Transverse colon (tissue), 4 donors: ENCODE measurements around the gene PDE8A. TPM values are rescaled to one million over a fixed set of nuclear protein-coding genes. Genes with fewer than 3 reads are reported as not detected.

ENCODE experiments used
- DNase-seq: peaks from one replicate; pipeline ENCODE4 v3.0.0-alpha.2; 2019
- H3K27ac ChIP-seq, 4 donors: fragments of 200-600 bp; sonication (generic); 2 replicates each; pipeline ENCODE4 v1.5.1; 2016 to 2018; ENCODE audit warnings: inconsistent platforms in 4 of 4
- H3K27me3 ChIP-seq: fragments of 200-600 bp; sonication (generic); 2 replicates; pipeline ENCODE4 v1.5.1; 2017; ENCODE audit warnings: inconsistent platforms
- H3K36me3 ChIP-seq, 4 donors: fragments of 200-600 bp; sonication (generic); 2 replicates each; pipeline ENCODE4 v1.5.1; 2017 to 2019; ENCODE audit warnings: inconsistent platforms in 4 of 4
- H3K4me1 ChIP-seq, 4 donors: fragments of 200-600 bp; sonication (generic); 2 replicates each; pipeline ENCODE4 v1.5.1; 2017 to 2020; ENCODE audit warnings: inconsistent platforms in 4 of 4
- H3K4me3 ChIP-seq, 4 donors: fragments of 200-600 bp; sonication (generic); 1 replicate in 1 of 4; 2 replicates in 3 of 4; pipeline versions ENCODE4 v1.5.1 to v1.6.1; 2017 to 2019; ENCODE audit warnings: inconsistent platforms in 4 of 4
- H3K9me3 ChIP-seq, 2 donors: fragments of 200-600 bp; sonication (generic); 2 replicates each; pipeline ENCODE4 v1.5.1; 2017 to 2019; ENCODE audit warnings: inconsistent platforms in 2 of 2
- EP300 ChIP-seq: sonication (generic); formaldehyde crosslinking; IDR thresholded peaks from one replicate; pipeline ENCODE4 v1.6.1; 2017; ENCODE audit warnings: antibody characterized with exemption, low read depth
- POLR2A ChIP-seq: fragments of 450-650 bp; IDR thresholded peaks from one replicate; pipeline ENCODE4 v1.6.1; 2016; ENCODE audit warnings: antibody characterized with exemption, mild to moderate bottlenecking, moderate library complexity
- POLR2AphosphoS5 ChIP-seq, 3 donors: sonication (generic); formaldehyde crosslinking; IDR thresholded peaks; one replicate each; pipeline ENCODE4 v1.6.1; 2016; ENCODE audit warnings: antibody characterized with exemption in 3 of 3
- WGBS, 2 donors: methylation state at CpG; one replicate each; pipeline ENCODE4 v1.1.5; 2018; ENCODE audit warnings: low coverage in 1 of 2; 5-methylcytosine and 5-hydroxymethylcytosine counted together
- in situ Hi-C, 4 donors: fragments of 200-750 bp; cut with MboI; loops; one replicate each; pipeline versions ENCODE4 v1.15.0 to v1.15.1; 2017; ENCODE audit warnings: low sequenced_read_pairs in 3 of 4, low pct_ligation_motif_present in 1 of 4, low pct_unique_long_range_greater_than_20kb in 1 of 4
- intact Hi-C: fragments of 100-400 bp; cut with DNase I; formaldehyde crosslinking; loops from one replicate; pipeline ENCODE4 v1.15.1; 2023; ENCODE audit warnings: low total_unique reads
- total RNA-seq, 4 donors: library from RNA; depleted of rRNA; stranded (reverse); fragments of >200 nt; gene quantifications; one replicate each; pipeline ENCODE4 v1.1.0, GENCODE V29; 2016
- TF ChIP-seq, protein P1 (sequence below), 5 experiments: fragments of 200-600 bp in 3 of 5; fragments of 450-650 bp in 2 of 5; sonication (generic) in 3 of 5; IDR thresholded peaks; 1 replicate in 2 of 5; 2 replicates in 3 of 5; pipeline ENCODE4 v1.5.1; 2016 to 2017; ENCODE audit warnings: antibody characterized with exemption in 5 of 5, inconsistent platforms in 3 of 5, mild to moderate bottlenecking in 2 of 5, moderate library complexity in 1 of 5

PDE8A gene
- total RNA-seq, 4 donors from 2014 or later = 115 to 188 (median 165) TPM

DNA sequence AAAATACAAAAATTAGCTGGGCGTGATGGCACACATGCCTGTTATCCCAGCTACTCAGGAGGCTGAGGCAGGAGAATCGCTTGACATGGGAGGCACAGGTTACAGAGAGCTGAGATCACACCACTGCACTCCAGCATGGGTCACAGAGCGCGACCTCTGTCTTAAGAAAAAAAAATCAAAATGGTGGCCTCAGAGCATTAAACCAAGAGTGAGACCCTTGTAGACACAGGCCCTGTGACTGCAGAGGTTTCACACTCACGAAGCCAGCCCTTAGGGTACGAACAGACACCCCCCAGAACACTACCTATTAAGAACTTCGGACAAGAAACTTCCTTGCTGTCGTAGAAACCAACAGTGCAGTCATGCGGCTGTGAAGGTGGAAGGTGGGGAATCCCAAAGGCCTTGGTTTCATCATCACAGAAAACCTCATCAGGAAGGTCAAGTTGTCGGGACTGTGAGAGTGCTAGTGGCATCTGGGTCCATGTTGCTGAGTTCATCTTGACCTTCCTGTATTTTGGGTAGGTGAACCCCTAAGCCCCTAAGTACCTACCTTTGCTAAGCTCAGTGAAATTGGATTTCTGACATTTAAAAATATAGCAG lies 4.8 kb upstream of the PDE8A start:
- peaks cover 3 to 9% (median 8%) of the 10 kb centered on the region in 4 donors for H3K4me1 ChIP-seq
- H3K27ac ChIP-seq = no peak overlapping the region
- H3K9me3 ChIP-seq = no peaks in the 10 kb centered on the region
- DNase-seq = no peak
- H3K27me3 ChIP-seq = no peaks in the 10 kb centered on the region
- intact Hi-C loops = no loop called here
- in situ Hi-C loops = loop anchor here in 1 of 4 donors (10.0 kb wide), 1 partner anchor 58 kb away; no protein-coding TSS in a partner anchor
- WGBS, 2 donors = 82% methylated on average over 10 of the region's 10 CpGs; no CpG with 5 or more reads in 1 of the 2 donors
- H3K36me3 ChIP-seq = no peaks in the 10 kb centered on the region
- H3K4me3 ChIP-seq = no peak overlapping the region
- TF ChIP-seq POLR2AphosphoS5 (IDR thresholded peaks at IDR 0.05) (no peak), POLR2A (no peak), EP300 (no peak)
- TF ChIP-seq, protein P1, sequence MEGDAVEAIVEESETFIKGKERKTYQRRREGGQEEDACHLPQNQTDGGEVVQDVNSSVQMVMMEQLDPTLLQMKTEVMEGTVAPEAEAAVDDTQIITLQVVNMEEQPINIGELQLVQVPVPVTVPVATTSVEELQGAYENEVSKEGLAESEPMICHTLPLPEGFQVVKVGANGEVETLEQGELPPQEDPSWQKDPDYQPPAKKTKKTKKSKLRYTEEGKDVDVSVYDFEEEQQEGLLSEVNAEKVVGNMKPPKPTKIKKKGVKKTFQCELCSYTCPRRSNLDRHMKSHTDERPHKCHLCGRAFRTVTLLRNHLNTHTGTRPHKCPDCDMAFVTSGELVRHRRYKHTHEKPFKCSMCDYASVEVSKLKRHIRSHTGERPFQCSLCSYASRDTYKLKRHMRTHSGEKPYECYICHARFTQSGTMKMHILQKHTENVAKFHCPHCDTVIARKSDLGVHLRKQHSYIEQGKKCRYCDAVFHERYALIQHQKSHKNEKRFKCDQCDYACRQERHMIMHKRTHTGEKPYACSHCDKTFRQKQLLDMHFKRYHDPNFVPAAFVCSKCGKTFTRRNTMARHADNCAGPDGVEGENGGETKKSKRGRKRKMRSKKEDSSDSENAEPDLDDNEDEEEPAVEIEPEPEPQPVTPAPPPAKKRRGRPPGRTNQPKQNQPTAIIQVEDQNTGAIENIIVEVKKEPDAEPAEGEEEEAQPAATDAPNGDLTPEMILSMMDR (IDR thresholded peaks at IDR 0.05) = no peak

DNA sequence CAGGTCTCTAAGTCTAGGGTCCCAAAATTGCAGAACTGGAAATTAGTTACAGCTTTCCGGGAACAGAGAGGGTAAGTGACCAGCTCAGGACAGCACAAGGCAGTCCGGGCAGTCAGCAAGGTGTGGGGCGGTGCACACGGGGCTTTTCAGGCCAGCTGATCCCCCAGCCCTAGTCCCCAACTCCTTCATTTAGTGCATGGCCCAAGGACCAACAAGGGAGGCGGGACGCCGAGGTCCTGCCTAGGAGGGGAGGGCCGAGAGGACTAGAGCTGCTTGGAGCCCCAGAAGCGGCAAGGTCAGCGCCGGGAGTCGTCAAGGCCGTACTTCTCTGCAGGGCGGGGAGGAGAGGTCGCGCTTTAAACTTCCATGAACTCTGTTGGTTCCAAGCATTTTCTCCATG lies 2.0 kb upstream of the PDE8A start:
- Histone ChIP-seq H3K4me3 (peak overlapping the region in 3 of 4 donors; percentile 91 to 96 (median 95)), H3K36me3 (no peaks in the 10 kb centered on the region)

DNA sequence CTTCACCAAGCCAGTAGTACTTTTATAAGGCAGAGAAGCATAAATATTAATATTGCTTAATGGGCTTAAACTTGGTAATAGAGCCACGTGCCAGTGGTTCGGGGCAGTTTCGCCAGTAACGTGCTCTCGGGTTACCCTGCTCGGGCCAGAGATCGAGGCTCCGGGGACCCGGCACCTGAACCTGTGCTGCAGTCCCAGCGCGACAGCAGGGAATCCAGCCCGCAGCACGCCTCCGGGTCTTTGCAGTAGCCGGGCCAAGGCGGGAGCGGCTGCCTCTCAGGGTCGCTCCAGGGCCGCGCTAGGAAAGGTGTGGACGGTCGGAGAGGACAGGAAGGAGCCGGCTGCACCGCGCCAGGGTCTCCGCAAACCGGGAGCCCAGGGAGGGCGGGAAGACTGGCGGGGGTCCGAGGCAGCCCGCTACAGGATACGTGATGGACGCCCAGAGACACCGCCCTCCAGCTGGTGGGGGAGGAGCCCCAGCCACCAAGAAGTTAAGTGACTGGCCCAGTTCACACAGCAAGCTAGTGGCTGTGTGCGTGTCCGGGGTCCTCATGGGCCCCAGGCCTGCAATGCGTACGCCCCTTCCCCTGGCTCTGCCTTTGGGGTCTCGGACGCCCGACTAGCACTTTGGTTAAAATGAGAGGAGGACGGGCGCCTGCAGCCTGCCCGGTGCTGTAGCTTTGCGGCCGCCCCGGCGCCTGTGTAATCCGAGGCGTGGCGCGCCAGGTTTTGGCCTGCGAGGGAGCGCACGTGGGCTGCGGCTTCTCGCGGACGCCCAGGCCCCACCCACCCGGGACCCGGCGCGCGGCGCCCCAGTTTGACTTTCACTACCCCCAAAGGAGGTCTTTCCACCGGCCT lies 1.2 kb upstream of the PDE8A start:
- TF ChIP-seq POLR2AphosphoS5 (IDR thresholded peaks at IDR 0.05) (peak in 2 of 3 donors; percentile 23 to 58), POLR2A (peak; percentile 37), EP300 (no peak)
- TF ChIP-seq, protein P1 (IDR thresholded peaks at IDR 0.05) = peak in 1 of 5 experiments; percentile 7
- intact Hi-C loops (no loop called here), in situ Hi-C loops (no loop called here)
- Histone ChIP-seq H3K9me3 (no peaks in the 10 kb centered on the region), H3K36me3 (no peaks in the 10 kb centered on the region), H3K4me1 (peaks cover 3 to 37% (median 29%) of the 10 kb centered on the region in 4 donors), H3K27ac (peak overlapping the region; percentile 97 to 98 (median 97)), H3K4me3 (peak overlapping the region; percentile 66 to 96 (median 93)), H3K27me3 (no peaks in the 10 kb centered on the region)
- WGBS, 2 donors = 0% methylated on average over 4 to 50 of the region's 66 CpGs
- peak; percentile 88 for DNase-seq

More for the DNA sequence above, 2.0 kb upstream of the PDE8A start:
- peaks cover 3 to 29% (median 21%) of the 10 kb centered on the region in 4 donors for H3K4me1 ChIP-seq
- intact Hi-C loops = no loop called here
- peak; percentile 36 for DNase-seq
- TF ChIP-seq, protein P1 (IDR thresholded peaks at IDR 0.05) = no peak
- TF ChIP-seq POLR2AphosphoS5 (IDR thresholded peaks at IDR 0.05) (no peak), EP300 (no peak), POLR2A (no peak)
- no peaks in the 10 kb centered on the region for H3K9me3 ChIP-seq
- in situ Hi-C loops = loop anchor here in 1 of 4 donors (10.0 kb wide), 1 partner anchor 55 kb away; no protein-coding TSS in a partner anchor
- 29 to 35% methylated on average over 5 to 16 of the region's 16 CpGs for WGBS, 2 donors
- peak overlapping the region; percentile 97 to 98 (median 97) for H3K27ac ChIP-seq
- H3K27me3 ChIP-seq = no peaks in the 10 kb centered on the region
